Sigmoid colon (tissue), 4 donors: ENCODE measurements around the gene FECH.

Source experiments
- CTCF ChIP-seq, 4 experiments: fragments of 450-650 bp in 3 of 4; fragments of 200-600 bp in 1 of 4; IDR thresholded peaks; one replicate each; pipeline ENCODE4 v1.5.1; 2016 to 2019; ENCODE audit warnings: antibody characterized with exemption in 4 of 4, mild to moderate bottlenecking in 3 of 4, moderate library complexity in 2 of 4
- EP300 ChIP-seq, 4 donors: sonication (generic); formaldehyde crosslinking; IDR thresholded peaks; one replicate each; pipeline ENCODE4 v1.6.1; 2017; ENCODE audit warnings: antibody characterized with exemption in 4 of 4
- POLR2A ChIP-seq, 2 donors: fragments of 450-650 bp; IDR thresholded peaks; one replicate each; pipeline ENCODE4 v1.6.1; 2016; ENCODE audit warnings: antibody characterized with exemption in 2 of 2, mild to moderate bottlenecking in 2 of 2, moderate library complexity in 2 of 2
- POLR2AphosphoS5 ChIP-seq, 4 donors: sonication (generic); formaldehyde crosslinking; IDR thresholded peaks; one replicate each; pipeline ENCODE4 v1.6.1; 2017; ENCODE audit warnings: antibody characterized with exemption in 4 of 4

- no peak for TF ChIP-seq CTCF (IDR thresholded peaks at IDR 0.05)
- no peak for TF ChIP-seq POLR2A (IDR thresholded peaks at IDR 0.05)
- TF ChIP-seq POLR2AphosphoS5 (IDR thresholded peaks at IDR 0.05), result no peak
- TF ChIP-seq EP300 (IDR thresholded peaks at IDR 0.05), result no peak
These were observed 42.9 kb downstream of the FECH start for GRCh38 chr18:57543560-57543959.
